ENCODE results near the gene TRPM7. TPM values are rescaled to one million over a fixed set of nuclear protein-coding genes. Genes with fewer than 3 reads are reported as not detected.

The TRPM7 gene
- total RNA-seq, 3 donors from 2014 or later (not counting 1 experiment from before 2014, with no cell fraction given), result 41.8 to 54.4 (median 50.9) TPM

DNA sequence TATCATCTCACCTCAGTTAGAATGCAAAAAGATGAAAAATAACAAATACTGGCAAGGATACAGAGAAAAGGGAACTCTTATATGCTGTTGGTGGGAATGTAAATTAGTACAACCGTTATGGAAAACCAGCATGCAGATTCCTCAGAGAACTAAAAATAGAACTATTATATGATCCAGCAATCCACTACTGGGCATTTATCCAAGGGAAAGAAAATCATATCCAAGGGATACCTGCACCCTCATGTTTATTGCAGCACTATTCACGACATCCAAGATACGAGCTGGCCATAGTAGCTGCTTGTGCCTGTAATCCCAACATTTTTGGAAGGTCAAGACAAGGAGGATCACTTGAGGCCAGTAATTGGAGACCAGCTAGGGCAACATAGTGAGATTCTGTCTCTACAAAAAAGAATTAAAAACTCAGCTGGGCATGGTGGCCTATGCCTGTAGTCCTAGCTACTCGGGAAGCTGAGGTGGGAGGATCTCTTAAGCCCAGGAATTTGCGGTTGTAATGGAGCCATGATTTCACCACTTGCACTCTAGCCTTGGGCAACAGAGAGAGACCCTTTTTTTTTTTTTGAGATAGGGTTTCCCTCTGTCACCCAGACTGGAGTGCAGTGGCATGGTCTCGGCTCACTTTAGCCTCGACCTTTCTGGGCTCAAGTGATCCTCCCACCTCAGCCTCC, 166.7 kb downstream of the TRPM7 start:
- Histone ChIP-seq H3K27me3 (ENCODE audit: control insufficient read depth, insufficient read depth, low read length) (no peaks in the 10 kb centered on the region), H3K27ac (ENCODE audit: low read length) (no peak overlapping the region), H3K4me1 (ENCODE audit: control insufficient read depth, insufficient read depth, low read length) (no peaks in the 10 kb centered on the region), H3K9me3 (ENCODE audit: control insufficient read depth, insufficient read depth, low read length) (no peaks in the 10 kb centered on the region), H3K36me3 (ENCODE audit: control insufficient read depth, insufficient read depth, low read length) (no peaks in the 10 kb centered on the region), H3K4me3 (ENCODE audit: low read length) (no peak overlapping the region)
- ATAC-seq (no peak), DNase-seq (no peak)
- 97% methylated on average over 6 of the region's 7 CpGs for WGBS (ENCODE audit: insufficient coverage)
- Mint-ChIP-seq H3K36me3 (no peaks in the 10 kb centered on the region), H3K27me3 (ENCODE audit: low read depth in 2 of 2) (no peaks in the 10 kb centered on the region), H3K4me3 (no peak overlapping the region), H3K27ac (no peak overlapping the region), H3K4me1 (no peaks in the 10 kb centered on the region), H3K9me3 (no peaks in the 10 kb centered on the region)
- TF ChIP-seq, protein P1, sequence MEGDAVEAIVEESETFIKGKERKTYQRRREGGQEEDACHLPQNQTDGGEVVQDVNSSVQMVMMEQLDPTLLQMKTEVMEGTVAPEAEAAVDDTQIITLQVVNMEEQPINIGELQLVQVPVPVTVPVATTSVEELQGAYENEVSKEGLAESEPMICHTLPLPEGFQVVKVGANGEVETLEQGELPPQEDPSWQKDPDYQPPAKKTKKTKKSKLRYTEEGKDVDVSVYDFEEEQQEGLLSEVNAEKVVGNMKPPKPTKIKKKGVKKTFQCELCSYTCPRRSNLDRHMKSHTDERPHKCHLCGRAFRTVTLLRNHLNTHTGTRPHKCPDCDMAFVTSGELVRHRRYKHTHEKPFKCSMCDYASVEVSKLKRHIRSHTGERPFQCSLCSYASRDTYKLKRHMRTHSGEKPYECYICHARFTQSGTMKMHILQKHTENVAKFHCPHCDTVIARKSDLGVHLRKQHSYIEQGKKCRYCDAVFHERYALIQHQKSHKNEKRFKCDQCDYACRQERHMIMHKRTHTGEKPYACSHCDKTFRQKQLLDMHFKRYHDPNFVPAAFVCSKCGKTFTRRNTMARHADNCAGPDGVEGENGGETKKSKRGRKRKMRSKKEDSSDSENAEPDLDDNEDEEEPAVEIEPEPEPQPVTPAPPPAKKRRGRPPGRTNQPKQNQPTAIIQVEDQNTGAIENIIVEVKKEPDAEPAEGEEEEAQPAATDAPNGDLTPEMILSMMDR (IDR thresholded peaks at IDR 0.05), result no peak
- intact Hi-C loops (cut with micrococcal nuclease), result no loop called here

DNA sequence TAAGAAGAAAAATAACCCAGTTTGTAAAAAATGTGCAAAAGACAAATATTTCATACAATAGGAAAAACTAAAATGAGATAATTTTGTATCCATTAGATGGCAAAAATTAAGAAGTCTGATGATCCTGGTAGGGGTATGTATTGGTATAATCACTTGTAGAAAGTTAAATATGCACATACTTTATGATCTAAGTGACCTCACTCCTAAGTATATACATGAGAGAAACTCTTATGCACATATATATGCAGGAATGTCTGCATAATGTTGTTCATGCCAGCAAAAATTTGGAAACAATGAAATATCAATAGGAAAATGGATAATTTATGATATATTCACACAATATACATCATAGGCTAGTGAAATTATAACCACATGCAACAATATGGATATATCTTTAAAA, 173.6 kb downstream of the TRPM7 start:
- ATAC-seq (no peak), DNase-seq (no peak)
- no peak overlapping the region for H3K4me3 ChIP-seq (ENCODE audit: low read length)
- Mint-ChIP-seq H3K4me1 (no peaks in the 10 kb centered on the region), H3K27me3 (ENCODE audit: low read depth in 2 of 2) (no peaks in the 10 kb centered on the region), H3K4me3 (no peak overlapping the region), H3K36me3 (no peaks in the 10 kb centered on the region), H3K9me3 (no peaks in the 10 kb centered on the region), H3K27ac (no peak overlapping the region)
- H3K27ac ChIP-seq (ENCODE audit: low read length), result no peak overlapping the region
- TF ChIP-seq, protein P1 (IDR thresholded peaks at IDR 0.05), result no peak
- no peaks in the 10 kb centered on the region for H3K36me3 ChIP-seq (ENCODE audit: control insufficient read depth, insufficient read depth, low read length)
- intact Hi-C loops (cut with micrococcal nuclease), result no loop called here
- no peaks in the 10 kb centered on the region for H3K9me3 ChIP-seq (ENCODE audit: control insufficient read depth, insufficient read depth, low read length)
- no peaks in the 10 kb centered on the region for H3K4me1 ChIP-seq (ENCODE audit: control insufficient read depth, insufficient read depth, low read length)
- H3K27me3 ChIP-seq (ENCODE audit: control insufficient read depth, insufficient read depth, low read length), result no peaks in the 10 kb centered on the region

Other genes with a start within 250 kb of the TRPM7 start
- gene USP50, start 140.1 kb downstream of the TRPM7 start, total RNA-seq, result under 1 TPM; 0.33 to 0.97 (median 0.49) TPM
- gene SPPL2A, start 78.9 kb upstream of the TRPM7 start, total RNA-seq, result 100 to 1,000 TPM; 104 to 122 (median 120) TPM
- gene AP4E1, start 221.9 kb upstream of the TRPM7 start, total RNA-seq, result 10 to 100 TPM; 13.1 to 14.5 (median 14.1) TPM